ENCODE measurements around the gene MYDGF. TPM values are rescaled to one million over a fixed set of nuclear protein-coding genes. Genes with fewer than 3 reads are reported as not detected.

MYDGF gene
- total RNA-seq, result 10 to 100 TPM; 21.8 to 63.5 (median 44.4) TPM

DNA sequence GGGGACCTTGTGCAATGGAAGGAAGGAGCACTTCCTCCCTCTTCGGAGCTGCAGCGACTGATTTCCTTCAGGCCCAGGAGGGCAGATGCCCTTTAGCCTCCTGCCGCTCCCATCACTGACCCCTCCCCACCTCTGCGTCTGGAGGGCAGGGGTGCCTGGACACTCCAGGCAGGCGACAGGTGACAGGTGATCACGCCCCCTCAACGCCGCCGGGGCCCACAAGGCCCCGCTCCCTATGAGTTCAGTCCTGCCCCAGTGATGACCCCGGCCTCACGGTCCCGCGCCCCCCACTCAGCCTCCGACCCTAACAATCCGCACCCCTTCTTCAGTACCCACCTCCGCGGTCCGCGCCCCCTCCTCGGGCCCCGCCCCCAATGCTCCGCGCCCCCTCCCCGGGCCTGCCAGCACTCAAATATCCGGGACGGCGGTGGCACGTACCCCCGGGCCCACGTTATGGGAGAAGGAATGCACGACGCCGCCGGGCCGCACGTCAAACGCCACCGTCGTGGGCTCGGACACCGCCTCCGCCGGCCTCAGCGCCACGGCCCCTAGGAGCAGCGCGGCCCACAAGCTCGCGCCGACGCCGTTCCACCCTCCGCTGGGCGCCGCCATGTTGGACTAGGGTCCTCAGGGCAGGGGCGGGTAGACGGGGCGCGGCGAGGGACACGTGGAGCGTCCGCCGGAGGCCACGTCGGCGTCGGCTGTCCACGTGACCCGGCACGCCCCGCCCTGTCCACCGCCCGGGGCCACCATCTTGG lies at the start of gene MYDGF:
Gene MYDGF (minus strand): TSS at position 620 of the 758 bp plus-strand sequence. CDS start 8 bp downstream, at position 612.
- peak; percentile 13 to 71 for TF ChIP-seq POLR2A (IDR thresholded peaks at IDR 0.05)
- TF ChIP-seq, protein P1, sequence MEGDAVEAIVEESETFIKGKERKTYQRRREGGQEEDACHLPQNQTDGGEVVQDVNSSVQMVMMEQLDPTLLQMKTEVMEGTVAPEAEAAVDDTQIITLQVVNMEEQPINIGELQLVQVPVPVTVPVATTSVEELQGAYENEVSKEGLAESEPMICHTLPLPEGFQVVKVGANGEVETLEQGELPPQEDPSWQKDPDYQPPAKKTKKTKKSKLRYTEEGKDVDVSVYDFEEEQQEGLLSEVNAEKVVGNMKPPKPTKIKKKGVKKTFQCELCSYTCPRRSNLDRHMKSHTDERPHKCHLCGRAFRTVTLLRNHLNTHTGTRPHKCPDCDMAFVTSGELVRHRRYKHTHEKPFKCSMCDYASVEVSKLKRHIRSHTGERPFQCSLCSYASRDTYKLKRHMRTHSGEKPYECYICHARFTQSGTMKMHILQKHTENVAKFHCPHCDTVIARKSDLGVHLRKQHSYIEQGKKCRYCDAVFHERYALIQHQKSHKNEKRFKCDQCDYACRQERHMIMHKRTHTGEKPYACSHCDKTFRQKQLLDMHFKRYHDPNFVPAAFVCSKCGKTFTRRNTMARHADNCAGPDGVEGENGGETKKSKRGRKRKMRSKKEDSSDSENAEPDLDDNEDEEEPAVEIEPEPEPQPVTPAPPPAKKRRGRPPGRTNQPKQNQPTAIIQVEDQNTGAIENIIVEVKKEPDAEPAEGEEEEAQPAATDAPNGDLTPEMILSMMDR (IDR thresholded peaks at IDR 0.05), result no peak
- H3K4me3 ChIP-seq, result peak within 1 kb of the TSS; percentile 72 to 98
- H3K27ac ChIP-seq, result peak within 1 kb of the TSS; percentile 23 to 78
- H3K27me3 ChIP-seq, result no peaks in the 10 kb centered on the region
- H3K4me1 ChIP-seq, result peaks cover 0 to 3% of the 10 kb centered on the region in 2 donors
- H3K36me3 ChIP-seq, result no peaks in the 10 kb centered on the region
- intact Hi-C loops (cut with DNase I; ENCODE audit: low total_unique reads), result no loop called here
- peak; percentile 90 to 92 for DNase-seq
- no peaks in the 10 kb centered on the region for H3K9me3 ChIP-seq

DNA sequence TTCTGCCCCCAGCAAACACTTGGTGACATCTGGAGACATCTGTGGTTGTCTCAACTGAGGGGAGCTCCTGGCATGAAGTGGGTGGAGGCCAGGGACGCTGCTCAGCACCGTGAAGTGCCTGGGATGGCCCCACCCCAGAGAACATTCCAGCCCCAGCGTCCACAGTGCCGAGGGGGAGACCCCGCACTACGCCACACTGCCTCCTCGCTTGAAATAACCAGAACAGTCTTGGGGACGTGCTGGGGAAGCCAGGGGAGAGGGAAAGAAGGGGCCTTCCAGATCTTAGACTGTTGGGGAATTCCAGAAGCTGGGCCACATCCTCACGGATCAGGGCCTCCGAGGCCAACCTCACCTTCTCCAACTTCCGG lies 49.3 kb upstream of the MYDGF start:
- H3K27ac ChIP-seq, result no peak overlapping the region
- no peak for TF ChIP-seq POLR2A (IDR thresholded peaks at IDR 0.05)
- TF ChIP-seq, protein P1 (IDR thresholded peaks at IDR 0.05), result no peak
- intact Hi-C loops (cut with DNase I; ENCODE audit: low total_unique reads), result no loop called here
- no peaks in the 10 kb centered on the region for H3K9me3 ChIP-seq
- no peaks in the 10 kb centered on the region for H3K27me3 ChIP-seq
- peaks cover 0 to 8% of the 10 kb centered on the region in 2 donors for H3K4me1 ChIP-seq
- DNase-seq, result no peak
- H3K4me3 ChIP-seq, result no peak overlapping the region
- H3K36me3 ChIP-seq, result no peaks in the 10 kb centered on the region

DNA sequence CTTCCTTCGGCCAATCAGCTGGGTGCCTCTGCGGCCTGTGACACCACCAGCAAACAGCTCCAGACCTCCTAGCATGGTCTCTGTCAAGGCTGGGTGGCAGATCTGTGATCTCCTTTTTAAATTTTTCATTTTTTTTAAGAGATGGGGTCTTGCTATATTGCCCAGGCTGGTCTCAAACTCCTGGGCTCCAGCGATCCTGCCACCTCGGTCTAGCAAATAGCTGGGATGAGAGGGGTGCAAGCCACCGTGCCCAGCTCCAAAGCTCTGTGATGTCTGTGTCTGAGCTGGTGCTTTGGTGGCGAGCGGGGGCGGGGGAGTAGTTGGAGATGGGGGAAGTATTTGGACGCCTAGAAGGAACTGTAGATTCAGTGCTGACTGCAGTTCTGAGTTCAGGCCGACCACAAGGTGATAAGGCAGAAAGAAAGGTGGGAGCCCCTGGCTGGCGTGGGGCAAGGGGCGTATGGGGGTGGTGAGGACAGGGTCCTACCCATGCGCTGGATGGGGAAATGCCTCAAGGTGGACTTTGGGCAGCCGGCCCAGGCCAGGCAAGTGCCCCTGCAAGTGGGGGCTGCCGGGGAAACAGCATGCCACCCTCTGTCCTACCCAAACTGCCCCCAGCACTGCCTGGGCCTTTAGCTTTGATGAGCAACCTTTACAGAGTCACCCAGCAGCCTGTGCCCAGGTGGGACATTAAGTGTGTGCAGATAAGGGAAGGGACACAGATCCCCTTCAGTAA lies 48.0 kb upstream of the MYDGF start:
- no peaks in the 10 kb centered on the region for H3K36me3 ChIP-seq
- DNase-seq, result no peak
- peaks cover 0 to 8% of the 10 kb centered on the region in 2 donors for H3K4me1 ChIP-seq
- TF ChIP-seq, protein P1 (IDR thresholded peaks at IDR 0.05), result no peak
- TF ChIP-seq POLR2A (IDR thresholded peaks at IDR 0.05), result no peak
- H3K27ac ChIP-seq, result no peak overlapping the region
- intact Hi-C loops (cut with DNase I; ENCODE audit: low total_unique reads), result no loop called here
- no peaks in the 10 kb centered on the region for H3K27me3 ChIP-seq
- no peaks in the 10 kb centered on the region for H3K9me3 ChIP-seq
- H3K4me3 ChIP-seq, result no peak overlapping the region

DNA sequence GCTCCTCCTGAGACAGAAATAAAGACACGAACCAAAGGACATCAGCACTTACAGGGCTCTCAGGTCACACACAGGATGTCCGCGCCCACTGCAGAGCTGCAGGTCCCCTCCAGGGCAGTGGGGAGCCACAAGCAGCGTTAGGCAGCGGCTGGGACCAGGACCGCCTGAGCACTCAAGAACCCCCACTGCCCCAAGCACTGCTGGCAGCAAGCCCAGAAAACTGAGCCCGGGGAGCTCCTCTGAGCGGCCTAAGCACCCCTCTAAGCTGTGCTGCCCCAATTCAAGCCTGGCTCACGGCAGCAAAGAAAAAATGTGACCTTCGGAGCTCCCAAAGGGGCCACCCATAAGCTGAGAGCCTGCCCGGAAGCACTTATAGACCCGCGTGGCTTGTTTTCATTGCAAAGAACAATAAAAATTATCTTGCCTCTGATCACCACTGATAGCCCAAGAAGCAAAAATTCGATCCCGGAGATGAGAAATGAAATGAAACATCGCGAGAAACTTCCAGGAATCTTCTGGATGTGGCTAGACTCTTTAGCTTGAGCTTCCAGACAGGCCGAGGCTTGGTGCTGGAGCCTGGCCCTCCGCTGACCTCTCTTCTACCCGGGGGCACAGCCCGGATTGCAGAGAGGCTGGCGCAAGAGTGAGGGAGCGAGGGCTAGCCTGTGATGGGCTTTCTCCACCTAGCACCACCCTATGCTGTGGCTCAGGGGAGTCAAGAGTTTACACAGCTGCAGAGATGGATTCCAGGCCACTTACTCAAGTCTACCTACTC lies 47.2 kb upstream of the MYDGF start:
- H3K4me1 ChIP-seq, result peaks cover 0 to 5% of the 10 kb centered on the region in 2 donors
- intact Hi-C loops (cut with DNase I; ENCODE audit: low total_unique reads), result no loop called here
- H3K27me3 ChIP-seq, result no peaks in the 10 kb centered on the region
- no peak for DNase-seq
- H3K9me3 ChIP-seq, result no peaks in the 10 kb centered on the region
- H3K36me3 ChIP-seq, result no peaks in the 10 kb centered on the region
- no peak for TF ChIP-seq POLR2A (IDR thresholded peaks at IDR 0.05)
- TF ChIP-seq, protein P1 (IDR thresholded peaks at IDR 0.05), result no peak
- H3K27ac ChIP-seq, result no peak overlapping the region
- H3K4me3 ChIP-seq, result no peak overlapping the region
